Measurements from ENCODE around the gene ISYNA1. TPM values are rescaled to one million over a fixed set of nuclear protein-coding genes. Genes with fewer than 3 reads are reported as not detected.

The ISYNA1 gene
- total and polyA plus RNA-seq, 2 of the 13 experiments (the other 11 are each of a cell fraction or from before 2014, with no cell fraction given): 29.6 to 48.5 TPM

- TF ChIP-seq THAP9 (CRISPR knock-in tag; IDR thresholded peaks at IDR 0.05; ENCODE audit: borderline replicate concordance) (peak; percentile 49; the same call in 1 of the 2 replicates), POGZ (CRISPR knock-in tag; IDR thresholded peaks at IDR 0.05) (peak; percentile 29; the same call in 1 of the 2 replicates), FOXP4 (CRISPR knock-in tag; IDR thresholded peaks at IDR 0.05) (peak; percentile 19; the same call in 1 of the 2 replicates), ZNF737 (CRISPR knock-in tag; IDR thresholded peaks at IDR 0.05; ENCODE audit: borderline replicate concordance) (no peak), GFI1 (CRISPR knock-in tag; IDR thresholded peaks at IDR 0.05; ENCODE audit: borderline replicate concordance) (no peak), CTCF (CRISPR knock-in tag; IDR thresholded peaks at IDR 0.05) (peak; percentile 29; the same call in 1 of the 2 replicates), FOXK1 (CRISPR knock-in tag; IDR thresholded peaks at IDR 0.05; ENCODE audit: borderline replicate concordance, low read depth) (no peak), ZNF280B (CRISPR knock-in tag; IDR thresholded peaks at IDR 0.05; ENCODE audit: borderline replicate concordance) (peak; percentile 39; the same call in 1 of the 2 replicates), PHF8 (CRISPR knock-in tag; IDR thresholded peaks at IDR 0.05) (peak; percentile 37; the same call in 1 of the 2 replicates), ARNTL (CRISPR knock-in tag; IDR thresholded peaks at IDR 0.05) (no peak), ARID5B (CRISPR knock-in tag; IDR thresholded peaks at IDR 0.05) (peak; percentile 17; the same call in 1 of the 2 replicates), KDM5B (CRISPR knock-in tag; IDR thresholded peaks at IDR 0.05; ENCODE audit: borderline replicate concordance) (peak; percentile 79; the same call in 1 of the 2 replicates), EED (CRISPR knock-in tag; IDR thresholded peaks at IDR 0.05) (0 out of 2 replicates have a peak, but pooled peaks have one; percentile 53), KLF6 (CRISPR knock-in tag; IDR thresholded peaks at IDR 0.05) (peak; percentile 52; the same call in 1 of the 2 replicates), POLR2G (IDR thresholded peaks at IDR 0.05; ENCODE audit: low read depth, low read length) (peak; percentile 56)
Measured at GRCh38 chr19:18419699-18420460, 18.1 kb downstream of the ISYNA1 start (continued).
